ENCODE results near the gene FBXW2.

DNA sequence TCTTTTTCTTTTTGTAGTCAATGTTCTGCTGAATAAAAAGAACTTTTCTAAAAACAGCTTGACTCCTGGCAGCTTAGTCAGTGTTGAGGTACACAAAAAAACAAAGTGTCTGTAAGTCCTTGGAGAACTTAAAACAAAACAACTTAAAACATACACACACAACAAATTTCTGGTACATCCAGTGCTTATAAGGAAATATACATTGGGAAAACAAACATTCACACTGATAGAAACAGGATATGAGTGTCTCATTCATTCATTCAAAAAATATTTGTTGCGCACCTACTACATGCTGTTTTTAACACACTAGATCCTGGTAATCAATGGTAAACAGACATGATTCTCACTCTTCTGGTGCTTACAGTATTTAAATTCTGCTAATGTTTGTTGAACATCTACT, 51.5 kb downstream of the FBXW2 start:
- TF ChIP-seq, protein P1, sequence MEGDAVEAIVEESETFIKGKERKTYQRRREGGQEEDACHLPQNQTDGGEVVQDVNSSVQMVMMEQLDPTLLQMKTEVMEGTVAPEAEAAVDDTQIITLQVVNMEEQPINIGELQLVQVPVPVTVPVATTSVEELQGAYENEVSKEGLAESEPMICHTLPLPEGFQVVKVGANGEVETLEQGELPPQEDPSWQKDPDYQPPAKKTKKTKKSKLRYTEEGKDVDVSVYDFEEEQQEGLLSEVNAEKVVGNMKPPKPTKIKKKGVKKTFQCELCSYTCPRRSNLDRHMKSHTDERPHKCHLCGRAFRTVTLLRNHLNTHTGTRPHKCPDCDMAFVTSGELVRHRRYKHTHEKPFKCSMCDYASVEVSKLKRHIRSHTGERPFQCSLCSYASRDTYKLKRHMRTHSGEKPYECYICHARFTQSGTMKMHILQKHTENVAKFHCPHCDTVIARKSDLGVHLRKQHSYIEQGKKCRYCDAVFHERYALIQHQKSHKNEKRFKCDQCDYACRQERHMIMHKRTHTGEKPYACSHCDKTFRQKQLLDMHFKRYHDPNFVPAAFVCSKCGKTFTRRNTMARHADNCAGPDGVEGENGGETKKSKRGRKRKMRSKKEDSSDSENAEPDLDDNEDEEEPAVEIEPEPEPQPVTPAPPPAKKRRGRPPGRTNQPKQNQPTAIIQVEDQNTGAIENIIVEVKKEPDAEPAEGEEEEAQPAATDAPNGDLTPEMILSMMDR (IDR thresholded peaks at IDR 0.05), result no peak
- TF ChIP-seq POLR2A (IDR thresholded peaks at IDR 0.05), result no peak
